Measurements from ENCODE around the gene PODXL2. TPM values are rescaled to one million over a fixed set of nuclear protein-coding genes. Genes with fewer than 3 reads are reported as not detected.

Gene PODXL2
- total RNA-seq, 2 experiments from 2014 or later, result 4.0 to 4.2 TPM

DNA sequence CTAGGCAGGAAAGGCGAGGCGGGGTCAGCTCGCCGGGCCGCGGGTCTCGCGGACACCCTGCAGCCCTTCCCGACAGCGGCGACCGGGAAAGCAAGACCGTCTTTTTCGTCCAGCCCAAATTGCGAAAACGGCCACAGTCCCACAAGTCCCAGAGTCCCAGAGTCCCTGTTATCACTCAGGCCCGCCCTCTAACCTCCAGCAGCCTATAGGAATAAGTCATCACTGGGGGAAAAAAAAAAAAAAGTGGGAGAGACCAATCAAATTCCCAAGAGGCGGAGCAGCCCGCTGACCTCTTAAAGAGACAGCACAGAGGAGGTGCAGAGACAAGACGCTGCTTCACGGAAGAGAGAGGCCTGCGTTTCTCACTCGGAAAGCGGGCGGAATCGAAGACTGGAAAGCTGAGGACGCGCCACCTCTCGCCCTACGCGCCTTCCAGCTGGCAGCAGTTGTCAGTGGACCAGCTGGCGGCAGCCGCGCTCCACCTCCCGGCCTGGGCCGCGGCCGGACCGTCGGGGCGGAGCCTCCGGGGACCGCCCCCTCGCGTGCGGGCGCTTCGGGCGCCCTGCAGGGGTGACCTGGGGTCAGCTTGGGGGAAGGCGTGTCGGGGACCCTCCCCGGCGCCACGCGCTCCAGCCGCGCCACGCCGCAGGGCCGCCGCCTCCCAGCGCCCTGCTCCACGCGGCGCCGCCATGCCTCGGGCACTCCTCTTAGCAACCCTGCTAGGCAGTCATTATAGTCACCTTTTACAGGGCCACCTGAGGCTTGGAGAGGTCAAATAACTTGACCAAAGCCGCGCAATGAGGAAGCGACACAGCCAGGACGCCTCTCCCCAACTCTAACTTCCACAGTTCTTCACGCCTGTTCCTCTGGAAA, 38.2 kb upstream of the PODXL2 start, which contains the start of gene TPRA1:
Gene TPRA1 (minus strand): TSS at position 141 of the 873 bp plus-strand sequence. CDS start 10,587 bp downstream, outside the sequence.
- peak; percentile 51 to 93 (median 74) for DNase-seq
- H3K36me3 ChIP-seq (ENCODE audit: insufficient read depth, low read length), result no peaks in the 10 kb centered on the region
- Mint-ChIP-seq H3K27me3 (no peaks in the 10 kb centered on the region), H3K27ac (peak within 1 kb of the TSS; percentile 93), H3K36me3 (ENCODE audit: low read depth) (peaks cover 9% of the 10 kb centered on the region), H3K4me1 (ENCODE audit: low read depth) (peaks cover 43% of the 10 kb centered on the region), H3K4me3 (peak within 1 kb of the TSS; percentile 99), H3K9me3 (no peaks in the 10 kb centered on the region)
- H3K4me3 ChIP-seq (ENCODE audit: low read length), result peak within 1 kb of the TSS; percentile 71
- no peak for TF ChIP-seq CTCF (IDR thresholded peaks at IDR 0.05)
- no peaks in the 10 kb centered on the region for H3K27me3 ChIP-seq (ENCODE audit: control insufficient read depth in 1 of 2, insufficient read depth in 2 of 2, low read length in 2 of 2)
- intact Hi-C loops (cut with DNase I, micrococcal nuclease), result loop anchor here (1.0 to 10.0 kb wide), 10 partner anchors 7 to 1724 kb away; partner anchors contain the start of genes ABTB1 (in 2 of the 2), MCM2 (in 1 of the 2), RUVBL1 (in 1 of the 2) and SEC61A1 (in 1 of the 2)
- CTCF ChIA-PET, result interaction anchor here (1.0 to 2.4 kb wide), 3 partner anchors 9 to 104 kb away, joined by 4 to 21 read pairs (median 4); no protein-coding TSS in a partner anchor
- peak; percentile 89 for ATAC-seq (ENCODE audit: poor library complexity)
- H3K9me3 ChIP-seq (ENCODE audit: control insufficient read depth in 1 of 2, insufficient read depth in 1 of 2, low read length in 2 of 2), result no peaks in the 10 kb centered on the region
- peaks cover 36% of the 10 kb centered on the region for H3K4me1 ChIP-seq (ENCODE audit: insufficient read depth, low read length)
- POLR2A ChIA-PET, result interaction anchor here (0.7 to 3.2 kb wide), 8 partner anchors 8 to 82 kb away, joined by 3 to 18 read pairs (median 4); partner anchors contain the start of genes ABTB1, MCM2 and PODXL2
- peak within 1 kb of the TSS; percentile 54 to 82 for H3K27ac ChIP-seq (ENCODE audit: low read depth in 1 of 2, low read length in 2 of 2)

DNA sequence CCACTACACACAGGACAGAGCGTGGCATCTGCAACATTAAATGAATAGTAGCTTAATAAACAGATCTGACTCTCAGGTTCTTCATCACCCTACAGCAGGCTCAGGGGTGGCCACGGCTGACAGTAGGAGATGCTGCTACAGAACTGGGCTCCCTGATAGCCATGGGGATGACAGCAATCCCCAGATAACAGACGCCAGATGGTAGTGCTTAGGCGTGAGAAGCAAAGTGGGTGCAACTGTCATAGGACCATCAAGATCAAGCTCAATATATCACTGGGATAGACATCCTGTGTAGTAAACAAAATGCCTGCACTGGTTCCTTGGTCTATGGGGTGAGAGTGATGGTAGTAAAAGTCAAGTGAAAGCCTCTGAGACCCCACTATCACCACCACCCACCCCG, 35.8 kb upstream of the PODXL2 start:
- POLR2A ChIA-PET, result no interaction called here

More for the DNA sequence above, 35.8 kb upstream of the PODXL2 start:
- peaks cover 33% of the 10 kb centered on the region for H3K4me1 ChIP-seq (ENCODE audit: insufficient read depth, low read length)
- H3K27ac Mint-ChIP-seq, result peak overlapping the region; percentile 64
- TF ChIP-seq CTCF (IDR thresholded peaks at IDR 0.05), result no peak
- intact Hi-C loops (cut with DNase I, micrococcal nuclease), result loop anchor here (5.0 to 10.0 kb wide), 7 partner anchors 79 to 1722 kb away; partner anchors contain the start of genes ABTB1 (in 1 of the 2), RUVBL1 (in 1 of the 2), SEC61A1 (in 1 of the 2) and SLC41A3 (in 1 of the 2)
- peaks cover 9% of the 10 kb centered on the region for H3K36me3 Mint-ChIP-seq (ENCODE audit: low read depth)
- H3K4me3 ChIP-seq (ENCODE audit: low read length), result no peak overlapping the region
- no peaks in the 10 kb centered on the region for H3K9me3 Mint-ChIP-seq
- no peaks in the 10 kb centered on the region for H3K27me3 ChIP-seq (ENCODE audit: control insufficient read depth in 1 of 2, insufficient read depth in 2 of 2, low read length in 2 of 2)
- DNase-seq (no peak), ATAC-seq (ENCODE audit: poor library complexity) (no peak)
- no peaks in the 10 kb centered on the region for H3K9me3 ChIP-seq (ENCODE audit: control insufficient read depth in 1 of 2, insufficient read depth in 1 of 2, low read length in 2 of 2)
- H3K27me3 Mint-ChIP-seq, result no peaks in the 10 kb centered on the region
- CTCF ChIA-PET, result no interaction called here
- peak overlapping the region; percentile 77 for H3K4me3 Mint-ChIP-seq
- no peaks in the 10 kb centered on the region for H3K36me3 ChIP-seq (ENCODE audit: insufficient read depth, low read length)
- no peak overlapping the region for H3K27ac ChIP-seq (ENCODE audit: low read depth in 1 of 2, low read length in 2 of 2)
- H3K4me1 Mint-ChIP-seq (ENCODE audit: low read depth), result peaks cover 37% of the 10 kb centered on the region

All from CD4-positive, alpha-beta T cell (primary cell).